ENCODE data around the gene METTL23.

GRCh38 chr17:76726231-76726775 is 336 bp upstream of the METTL23 start, which contains the start of gene JMJD6:
- TF ChIP-seq CTCF (IDR thresholded peaks at IDR 0.05) (no peak), POLR2A (IDR thresholded peaks at IDR 0.05) (peak; percentile 73), EP300 (IDR thresholded peaks at IDR 0.05) (peak; percentile 22), POLR2AphosphoS5 (IDR thresholded peaks at IDR 0.05) (peak; percentile 4 to 80 (median 79))
